Measurements from ENCODE around the gene CDK17.

GRCh38 chr12:96425951-96426350 lies 25.7 kb upstream of the CDK17 start:
- TF ChIP-seq, protein P1, sequence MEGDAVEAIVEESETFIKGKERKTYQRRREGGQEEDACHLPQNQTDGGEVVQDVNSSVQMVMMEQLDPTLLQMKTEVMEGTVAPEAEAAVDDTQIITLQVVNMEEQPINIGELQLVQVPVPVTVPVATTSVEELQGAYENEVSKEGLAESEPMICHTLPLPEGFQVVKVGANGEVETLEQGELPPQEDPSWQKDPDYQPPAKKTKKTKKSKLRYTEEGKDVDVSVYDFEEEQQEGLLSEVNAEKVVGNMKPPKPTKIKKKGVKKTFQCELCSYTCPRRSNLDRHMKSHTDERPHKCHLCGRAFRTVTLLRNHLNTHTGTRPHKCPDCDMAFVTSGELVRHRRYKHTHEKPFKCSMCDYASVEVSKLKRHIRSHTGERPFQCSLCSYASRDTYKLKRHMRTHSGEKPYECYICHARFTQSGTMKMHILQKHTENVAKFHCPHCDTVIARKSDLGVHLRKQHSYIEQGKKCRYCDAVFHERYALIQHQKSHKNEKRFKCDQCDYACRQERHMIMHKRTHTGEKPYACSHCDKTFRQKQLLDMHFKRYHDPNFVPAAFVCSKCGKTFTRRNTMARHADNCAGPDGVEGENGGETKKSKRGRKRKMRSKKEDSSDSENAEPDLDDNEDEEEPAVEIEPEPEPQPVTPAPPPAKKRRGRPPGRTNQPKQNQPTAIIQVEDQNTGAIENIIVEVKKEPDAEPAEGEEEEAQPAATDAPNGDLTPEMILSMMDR (IDR thresholded peaks at IDR 0.05): no peak
- TF ChIP-seq POLR2AphosphoS5 (IDR thresholded peaks at IDR 0.05) (no peak), POLR2A (IDR thresholded peaks at IDR 0.05) (no peak)

Measured in prostate gland (tissue), 2 donors.